Measurements from ENCODE around the gene OPRM1.
"Not testable (repeated sequence)": the region's sequence is repeated elsewhere in the genome, so short reads cannot be mapped to it uniquely, and the experiment has no call there.

OPRM1 gene

GRCh38 chr6:154172393-154172792, 133.4 kb downstream of the OPRM1 start:
- not testable (repeated sequence) for H3K4me3 ChIP-seq (ENCODE audit: low read depth in 1 of 2, low read length in 2 of 2); H3K27ac ChIP-seq (ENCODE audit: low read length); H3K4me1 ChIP-seq (ENCODE audit: control insufficient read depth in 1 of 2, insufficient read depth in 2 of 2, low read length in 2 of 2); H3K27me3 ChIP-seq (ENCODE audit: low read depth, low read length); H3K9me3 ChIP-seq (ENCODE audit: control insufficient read depth in 1 of 2, low read length in 2 of 2); H3K36me3 ChIP-seq (ENCODE audit: control insufficient read depth in 1 of 2, insufficient read depth in 2 of 2, low read length in 2 of 2)

GRCh38 chr6:154179434-154179833, 140.4 kb downstream of the OPRM1 start:
- Histone ChIP-seq H3K9me3 (ENCODE audit: control insufficient read depth in 1 of 2, low read length in 2 of 2) (peaks cover 0 to 4% of the 10 kb centered on the region in 2 donors), H3K36me3 (ENCODE audit: control insufficient read depth in 1 of 2, insufficient read depth in 2 of 2, low read length in 2 of 2) (no peaks in the 10 kb centered on the region), H3K4me1 (ENCODE audit: control insufficient read depth in 1 of 2, insufficient read depth in 2 of 2, low read length in 2 of 2) (no peaks in the 10 kb centered on the region), H3K27me3 (ENCODE audit: low read depth, low read length) (no peaks in the 10 kb centered on the region), H3K4me3 (ENCODE audit: low read depth in 1 of 2, low read length in 2 of 2) (no peak overlapping the region), H3K27ac (ENCODE audit: low read length) (no peak overlapping the region)

DNA sequence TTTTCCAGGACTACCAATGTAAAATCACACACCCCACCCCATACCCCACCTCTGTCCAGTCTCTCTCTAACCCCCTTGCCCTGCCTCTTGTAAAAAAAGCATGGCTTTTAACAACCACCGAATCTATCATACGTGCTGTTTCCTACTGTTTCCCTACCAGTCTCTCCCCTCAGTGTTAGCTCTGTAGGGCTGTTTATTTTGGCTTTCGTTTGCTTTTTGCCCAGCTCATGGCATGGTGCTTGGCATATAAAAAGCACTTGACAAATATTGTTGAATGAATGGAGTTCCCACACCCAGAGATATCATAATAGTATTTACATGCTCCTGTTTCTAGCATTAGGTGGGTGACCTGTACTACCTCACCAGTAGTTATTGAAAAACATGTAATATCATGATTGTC, 148.2 kb downstream of the OPRM1 start:
- Histone ChIP-seq H3K27ac (ENCODE audit: low read length) (no peak overlapping the region), H3K9me3 (ENCODE audit: control insufficient read depth in 1 of 2, low read length in 2 of 2) (peaks cover 0 to 4% of the 10 kb centered on the region in 2 donors), H3K4me3 (ENCODE audit: low read depth in 1 of 2, low read length in 2 of 2) (no peak overlapping the region), H3K36me3 (ENCODE audit: control insufficient read depth in 1 of 2, insufficient read depth in 2 of 2, low read length in 2 of 2) (no peaks in the 10 kb centered on the region), H3K4me1 (ENCODE audit: control insufficient read depth in 1 of 2, insufficient read depth in 2 of 2, low read length in 2 of 2) (no peaks in the 10 kb centered on the region), H3K27me3 (ENCODE audit: low read depth, low read length) (no peaks in the 10 kb centered on the region)

GRCh38 chr6:154187714-154188113, 148.7 kb downstream of the OPRM1 start:
- Histone ChIP-seq H3K27me3 (ENCODE audit: low read depth, low read length) (no peaks in the 10 kb centered on the region), H3K4me3 (ENCODE audit: low read depth in 1 of 2, low read length in 2 of 2) (no peak overlapping the region), H3K36me3 (ENCODE audit: control insufficient read depth in 1 of 2, insufficient read depth in 2 of 2, low read length in 2 of 2) (no peaks in the 10 kb centered on the region), H3K4me1 (ENCODE audit: control insufficient read depth in 1 of 2, insufficient read depth in 2 of 2, low read length in 2 of 2) (no peaks in the 10 kb centered on the region), H3K9me3 (ENCODE audit: control insufficient read depth in 1 of 2, low read length in 2 of 2) (peaks cover 0 to 4% of the 10 kb centered on the region in 2 donors), H3K27ac (ENCODE audit: low read length) (no peak overlapping the region)

- H3K27ac ChIP-seq (ENCODE audit: low read length): no peak overlapping the region
- no peaks in the 10 kb centered on the region for H3K9me3 ChIP-seq (ENCODE audit: control insufficient read depth in 1 of 2, low read length in 2 of 2)
- no peaks in the 10 kb centered on the region for H3K4me1 ChIP-seq (ENCODE audit: control insufficient read depth in 1 of 2, insufficient read depth in 2 of 2, low read length in 2 of 2)
- no peaks in the 10 kb centered on the region for H3K36me3 ChIP-seq (ENCODE audit: control insufficient read depth in 1 of 2, insufficient read depth in 2 of 2, low read length in 2 of 2)
- no peak overlapping the region for H3K4me3 ChIP-seq (ENCODE audit: low read depth in 1 of 2, low read length in 2 of 2)
- H3K27me3 ChIP-seq (ENCODE audit: low read depth, low read length): no peaks in the 10 kb centered on the region
Measured at GRCh38 chr6:154196333-154196885, 157.4 kb downstream of the OPRM1 start.

DNA sequence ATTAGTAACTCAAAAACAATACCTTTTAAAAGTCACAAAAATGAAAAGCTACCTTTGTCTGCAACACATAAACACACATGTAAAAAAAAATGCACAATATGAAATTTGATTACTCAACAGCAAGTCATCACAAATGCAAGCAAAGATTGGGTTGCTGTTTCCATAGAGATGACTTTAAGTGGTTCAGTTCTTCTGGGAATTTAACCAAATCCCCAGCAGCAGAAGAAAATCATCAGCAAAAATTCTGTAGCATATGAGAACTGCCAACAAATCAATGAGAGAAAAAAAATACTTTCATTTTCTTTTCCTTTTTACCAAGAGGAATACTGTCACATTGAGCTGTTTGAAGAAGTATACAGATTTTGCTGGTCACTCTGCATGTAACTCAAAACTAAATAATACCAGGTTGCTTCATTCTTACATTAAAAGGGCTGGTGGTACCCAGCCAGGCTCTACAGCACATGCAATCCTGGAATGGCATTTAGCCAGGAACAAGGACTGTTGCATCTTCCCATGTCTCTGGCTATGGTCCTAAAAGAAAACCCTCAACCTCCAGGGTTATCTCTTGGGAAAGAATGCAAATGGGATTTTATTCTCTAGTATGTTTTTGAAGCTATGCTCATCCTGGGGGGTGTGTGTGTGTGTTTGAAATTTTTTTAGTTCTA, 158.3 kb downstream of the OPRM1 start:
- Histone ChIP-seq H3K36me3 (ENCODE audit: control insufficient read depth in 1 of 2, insufficient read depth in 2 of 2, low read length in 2 of 2) (no peaks in the 10 kb centered on the region), H3K27ac (ENCODE audit: low read length) (no peak overlapping the region), H3K4me1 (ENCODE audit: control insufficient read depth in 1 of 2, insufficient read depth in 2 of 2, low read length in 2 of 2) (no peaks in the 10 kb centered on the region), H3K4me3 (ENCODE audit: low read depth in 1 of 2, low read length in 2 of 2) (no peak overlapping the region), H3K27me3 (ENCODE audit: low read depth, low read length) (no peaks in the 10 kb centered on the region), H3K9me3 (ENCODE audit: control insufficient read depth in 1 of 2, low read length in 2 of 2) (no peaks in the 10 kb centered on the region)

GRCh38 chr6:154201688-154202087, 162.6 kb downstream of the OPRM1 start:
- H3K4me1 ChIP-seq (ENCODE audit: control insufficient read depth in 1 of 2, insufficient read depth in 2 of 2, low read length in 2 of 2); H3K36me3 ChIP-seq (ENCODE audit: control insufficient read depth in 1 of 2, insufficient read depth in 2 of 2, low read length in 2 of 2); H3K4me3 ChIP-seq (ENCODE audit: low read depth in 1 of 2, low read length in 2 of 2); H3K9me3 ChIP-seq (ENCODE audit: control insufficient read depth in 1 of 2, low read length in 2 of 2); H3K27ac ChIP-seq (ENCODE audit: low read length); H3K27me3 ChIP-seq (ENCODE audit: low read depth, low read length): not testable (repeated sequence)

- no peak overlapping the region for H3K27ac ChIP-seq (ENCODE audit: low read length)
- H3K36me3 ChIP-seq (ENCODE audit: control insufficient read depth in 1 of 2, insufficient read depth in 2 of 2, low read length in 2 of 2): no peaks in the 10 kb centered on the region
- H3K27me3 ChIP-seq (ENCODE audit: low read depth, low read length): no peaks in the 10 kb centered on the region
Measured at GRCh38 chr6:154202339-154202738, 163.3 kb downstream of the OPRM1 start.

DNA sequence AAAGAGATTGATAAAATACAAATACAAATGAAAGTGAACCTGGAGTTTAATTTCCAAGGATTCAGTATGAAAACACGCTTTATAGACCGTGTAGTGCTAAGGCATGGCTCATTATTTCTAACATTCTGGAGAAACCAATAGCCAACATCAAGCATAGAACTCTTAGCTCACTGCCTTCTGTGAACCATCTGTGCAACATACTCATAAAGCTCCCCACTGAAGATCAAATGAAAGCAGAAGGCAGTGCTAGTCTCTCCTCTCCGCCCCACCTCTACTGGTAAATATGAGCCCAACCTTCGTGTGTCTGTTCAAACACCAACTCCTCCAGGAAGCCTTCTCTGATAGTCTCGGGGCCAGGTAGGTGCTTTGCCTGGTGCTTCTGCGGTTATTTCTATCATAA, 163.9 kb downstream of the OPRM1 start:
- Histone ChIP-seq H3K4me1 (ENCODE audit: control insufficient read depth in 1 of 2, insufficient read depth in 2 of 2, low read length in 2 of 2) (no peaks in the 10 kb centered on the region), H3K9me3 (ENCODE audit: control insufficient read depth in 1 of 2, low read length in 2 of 2) (no peaks in the 10 kb centered on the region), H3K27ac (ENCODE audit: low read length) (no peak overlapping the region), H3K27me3 (ENCODE audit: low read depth, low read length) (no peaks in the 10 kb centered on the region), H3K4me3 (ENCODE audit: low read depth in 1 of 2, low read length in 2 of 2) (no peak overlapping the region), H3K36me3 (ENCODE audit: control insufficient read depth in 1 of 2, insufficient read depth in 2 of 2, low read length in 2 of 2) (no peaks in the 10 kb centered on the region)

More at GRCh38 chr6:154202339-154202738, 163.3 kb downstream of the OPRM1 start:
- H3K4me1 ChIP-seq (ENCODE audit: control insufficient read depth in 1 of 2, insufficient read depth in 2 of 2, low read length in 2 of 2): no peaks in the 10 kb centered on the region
- no peaks in the 10 kb centered on the region for H3K9me3 ChIP-seq (ENCODE audit: control insufficient read depth in 1 of 2, low read length in 2 of 2)
- no peak overlapping the region for H3K4me3 ChIP-seq (ENCODE audit: low read depth in 1 of 2, low read length in 2 of 2)

DNA sequence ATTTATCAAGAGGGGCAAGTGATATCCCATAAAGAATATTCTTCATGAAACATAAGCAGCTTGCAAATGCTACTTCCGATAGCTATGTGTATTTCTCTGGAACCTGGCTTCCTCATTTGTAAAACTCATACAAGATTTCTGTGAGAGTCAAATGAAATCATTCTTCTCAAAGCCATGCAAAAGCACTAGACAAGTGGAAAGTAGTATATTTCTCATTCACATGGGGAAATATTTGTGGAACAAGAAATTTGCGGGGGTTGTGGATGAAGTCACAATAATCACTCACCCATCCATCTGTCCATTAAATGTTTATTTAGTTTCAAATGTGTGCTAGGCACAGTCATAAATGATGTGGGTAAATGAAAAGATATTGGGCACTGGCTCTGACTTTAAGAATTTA, 167.1 kb downstream of the OPRM1 start:
- no peaks in the 10 kb centered on the region for H3K4me1 ChIP-seq (ENCODE audit: control insufficient read depth in 1 of 2, insufficient read depth in 2 of 2, low read length in 2 of 2)
- H3K4me3 ChIP-seq (ENCODE audit: low read depth in 1 of 2, low read length in 2 of 2): no peak overlapping the region
- no peaks in the 10 kb centered on the region for H3K9me3 ChIP-seq (ENCODE audit: control insufficient read depth in 1 of 2, low read length in 2 of 2)
- H3K27me3 ChIP-seq (ENCODE audit: low read depth, low read length): no peaks in the 10 kb centered on the region
- H3K36me3 ChIP-seq (ENCODE audit: control insufficient read depth in 1 of 2, insufficient read depth in 2 of 2, low read length in 2 of 2): no peaks in the 10 kb centered on the region
- H3K27ac ChIP-seq (ENCODE audit: low read length): no peak overlapping the region

GRCh38 chr6:154206996-154207395, 168.0 kb downstream of the OPRM1 start:
- Histone ChIP-seq H3K9me3 (ENCODE audit: control insufficient read depth in 1 of 2, low read length in 2 of 2) (no peaks in the 10 kb centered on the region), H3K27ac (ENCODE audit: low read length) (no peak overlapping the region), H3K27me3 (ENCODE audit: low read depth, low read length) (no peaks in the 10 kb centered on the region), H3K4me1 (ENCODE audit: control insufficient read depth in 1 of 2, insufficient read depth in 2 of 2, low read length in 2 of 2) (no peaks in the 10 kb centered on the region), H3K4me3 (ENCODE audit: low read depth in 1 of 2, low read length in 2 of 2) (no peak overlapping the region), H3K36me3 (ENCODE audit: control insufficient read depth in 1 of 2, insufficient read depth in 2 of 2, low read length in 2 of 2) (no peaks in the 10 kb centered on the region)

- Histone ChIP-seq H3K4me3 (ENCODE audit: low read depth in 1 of 2, low read length in 2 of 2) (no peak overlapping the region), H3K27me3 (ENCODE audit: low read depth, low read length) (no peaks in the 10 kb centered on the region), H3K9me3 (ENCODE audit: control insufficient read depth in 1 of 2, low read length in 2 of 2) (no peaks in the 10 kb centered on the region), H3K36me3 (ENCODE audit: control insufficient read depth in 1 of 2, insufficient read depth in 2 of 2, low read length in 2 of 2) (no peaks in the 10 kb centered on the region), H3K27ac (ENCODE audit: low read length) (no peak overlapping the region), H3K4me1 (ENCODE audit: control insufficient read depth in 1 of 2, insufficient read depth in 2 of 2, low read length in 2 of 2) (no peaks in the 10 kb centered on the region)
Measured at GRCh38 chr6:154209555-154209954, 170.5 kb downstream of the OPRM1 start.

Measured in muscle layer of duodenum (tissue), 2 donors.